ENCODE measurements around the gene MXRA7.

Gene MXRA7

GRCh38 chr17:76681222-76682137, 29.3 kb downstream of the MXRA7 start:
- in situ Hi-C loops (cut with MboI; ENCODE audit: low sequenced_read_pairs): no loop called here

DNA sequence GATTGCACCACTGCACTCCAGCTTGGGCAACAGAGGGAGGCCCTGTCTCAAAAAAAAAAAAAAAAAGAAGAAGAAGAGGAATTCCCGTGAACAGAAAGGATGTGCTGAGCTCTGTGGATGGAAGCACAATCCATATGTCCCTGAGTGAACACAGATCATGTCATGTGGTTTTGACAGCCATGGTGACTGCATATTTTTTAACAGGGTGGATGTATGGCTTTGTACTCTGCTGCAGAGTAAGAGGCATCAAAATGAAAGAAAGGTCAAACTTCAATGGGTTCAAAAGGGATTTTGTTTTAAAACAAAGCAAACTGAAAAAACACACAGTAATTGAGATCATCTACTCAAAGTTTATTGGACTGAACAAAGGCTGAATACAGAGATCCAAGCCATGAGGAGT, 31.5 kb downstream of the MXRA7 start:
- in situ Hi-C loops (cut with MboI; ENCODE audit: low sequenced_read_pairs): no loop called here

- in situ Hi-C loops (cut with MboI; ENCODE audit: low sequenced_read_pairs): no loop called here
These were observed 32.4 kb downstream of the MXRA7 start for GRCh38 chr17:76678330-76678729.

- in situ Hi-C loops (cut with MboI; ENCODE audit: low sequenced_read_pairs): no loop called here
These were observed 33.4 kb downstream of the MXRA7 start for GRCh38 chr17:76677406-76677805.

DNA sequence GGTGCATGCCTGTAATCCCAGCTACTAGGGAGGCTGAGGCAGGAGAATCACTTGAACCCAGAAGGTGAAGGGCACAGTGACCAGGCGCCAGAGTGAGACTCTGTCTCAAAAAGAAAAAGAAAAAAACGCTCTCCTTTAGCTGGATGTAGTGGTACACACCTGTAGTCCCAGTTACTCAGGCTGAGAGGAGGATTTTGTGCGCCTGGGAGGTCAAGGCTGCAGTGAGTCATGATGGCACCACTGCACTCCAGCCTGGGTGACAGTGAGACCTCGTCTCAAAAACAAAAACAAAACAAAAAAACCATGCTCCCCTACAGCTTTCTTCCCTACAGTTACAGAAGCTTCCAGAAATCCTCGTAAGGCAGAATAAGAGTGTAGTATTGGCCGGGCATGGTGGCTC, 34.1 kb downstream of the MXRA7 start:
- in situ Hi-C loops (cut with MboI; ENCODE audit: low sequenced_read_pairs): no loop called here

DNA sequence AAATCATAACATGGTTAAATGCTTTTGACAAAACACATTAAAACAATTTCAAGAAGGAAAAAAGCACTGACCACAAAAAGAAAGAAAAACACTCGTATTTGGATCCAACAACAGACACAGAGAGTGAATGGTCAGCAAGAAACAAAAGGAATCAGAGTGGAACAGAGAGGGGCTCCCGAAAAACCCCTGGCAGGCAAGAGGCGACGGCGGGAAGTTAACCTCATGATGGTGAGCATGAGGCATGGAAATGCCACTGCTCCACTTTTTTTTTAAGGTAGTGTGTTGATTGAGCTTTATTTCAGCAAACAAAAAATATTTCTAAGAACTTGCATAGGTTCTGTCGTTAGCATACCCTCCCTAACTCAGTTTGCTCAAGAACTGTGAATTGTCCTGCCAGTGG, 35.1 kb downstream of the MXRA7 start:
- in situ Hi-C loops (cut with MboI; ENCODE audit: low sequenced_read_pairs): no loop called here

GRCh38 chr17:76674600-76674999, 36.2 kb downstream of the MXRA7 start:
- in situ Hi-C loops (cut with MboI; ENCODE audit: low sequenced_read_pairs): no loop called here

GRCh38 chr17:76673729-76674128, 37.0 kb downstream of the MXRA7 start:
- in situ Hi-C loops (cut with MboI; ENCODE audit: low sequenced_read_pairs): no loop called here

DNA sequence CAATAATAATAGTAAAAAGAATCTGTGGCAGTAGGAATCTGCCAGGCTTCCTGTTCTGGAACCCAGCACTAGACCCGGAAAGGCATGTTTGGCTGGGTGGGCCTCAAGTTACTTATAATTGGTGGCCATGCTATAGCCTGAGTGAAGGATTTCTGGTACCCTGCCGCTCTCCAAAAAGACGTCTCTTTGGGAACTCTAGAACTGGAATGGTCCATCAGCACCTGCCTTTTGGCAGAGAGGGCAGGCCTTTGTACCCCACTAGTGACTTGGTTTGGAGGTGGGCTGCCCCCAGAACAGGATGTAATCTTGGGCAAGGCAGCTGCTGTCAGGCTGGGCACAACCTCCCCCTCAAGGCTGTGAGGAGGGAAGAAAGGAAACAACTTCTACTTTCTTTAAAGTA, 37.9 kb downstream of the MXRA7 start:
- in situ Hi-C loops (cut with MboI; ENCODE audit: low sequenced_read_pairs): no loop called here

GRCh38 chr17:76672270-76672851, 38.4 kb downstream of the MXRA7 start:
- in situ Hi-C loops (cut with MboI; ENCODE audit: low sequenced_read_pairs): no loop called here

- in situ Hi-C loops (cut with MboI; ENCODE audit: low sequenced_read_pairs): no loop called here
These were observed 38.9 kb downstream of the MXRA7 start for GRCh38 chr17:76671912-76672262.

DNA sequence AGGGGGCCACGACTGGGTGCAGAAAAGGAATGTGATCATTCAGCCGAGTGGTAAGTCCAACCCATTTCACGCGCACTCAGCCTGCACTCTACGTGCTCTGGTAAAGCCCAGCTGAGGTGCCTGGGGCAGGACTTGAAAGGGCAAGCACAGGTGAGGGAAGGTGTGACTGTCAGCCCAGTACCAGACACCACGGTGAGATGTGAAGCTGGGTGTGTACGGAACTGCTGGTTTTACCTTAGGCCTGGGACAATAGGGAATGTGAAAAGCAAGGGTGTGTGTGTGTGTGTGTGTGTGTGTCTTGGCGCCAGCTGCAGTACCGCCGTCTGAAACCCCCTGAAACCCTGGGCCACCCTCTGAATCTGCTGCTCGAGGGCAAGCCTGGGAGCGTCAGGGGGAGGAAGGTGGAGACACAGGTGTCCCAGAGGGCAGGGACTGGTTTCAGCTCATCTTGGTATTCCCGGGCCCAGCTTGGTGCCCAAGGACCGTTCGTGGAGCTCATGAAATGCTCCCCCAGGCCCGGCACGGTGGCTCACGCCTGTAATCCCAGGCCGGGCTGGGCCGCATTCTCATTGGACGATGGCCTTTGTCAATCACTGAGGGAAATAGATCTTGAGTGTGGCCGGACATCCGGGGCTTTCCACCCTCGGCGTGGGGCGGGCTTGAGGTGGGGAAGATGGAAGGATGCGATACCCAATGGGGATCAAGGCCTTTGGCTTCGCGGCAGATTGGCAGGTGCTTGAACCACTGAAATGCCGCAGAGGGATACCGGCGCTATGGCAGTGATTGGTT, 39.4 kb downstream of the MXRA7 start:
- in situ Hi-C loops (cut with MboI; ENCODE audit: low sequenced_read_pairs): no loop called here

GRCh38 chr17:76670718-76671122, 40.0 kb downstream of the MXRA7 start:
- in situ Hi-C loops (cut with MboI; ENCODE audit: low sequenced_read_pairs): no loop called here

GRCh38 chr17:76670020-76670717, 40.6 kb downstream of the MXRA7 start:
- in situ Hi-C loops (cut with MboI; ENCODE audit: low sequenced_read_pairs): no loop called here

DNA sequence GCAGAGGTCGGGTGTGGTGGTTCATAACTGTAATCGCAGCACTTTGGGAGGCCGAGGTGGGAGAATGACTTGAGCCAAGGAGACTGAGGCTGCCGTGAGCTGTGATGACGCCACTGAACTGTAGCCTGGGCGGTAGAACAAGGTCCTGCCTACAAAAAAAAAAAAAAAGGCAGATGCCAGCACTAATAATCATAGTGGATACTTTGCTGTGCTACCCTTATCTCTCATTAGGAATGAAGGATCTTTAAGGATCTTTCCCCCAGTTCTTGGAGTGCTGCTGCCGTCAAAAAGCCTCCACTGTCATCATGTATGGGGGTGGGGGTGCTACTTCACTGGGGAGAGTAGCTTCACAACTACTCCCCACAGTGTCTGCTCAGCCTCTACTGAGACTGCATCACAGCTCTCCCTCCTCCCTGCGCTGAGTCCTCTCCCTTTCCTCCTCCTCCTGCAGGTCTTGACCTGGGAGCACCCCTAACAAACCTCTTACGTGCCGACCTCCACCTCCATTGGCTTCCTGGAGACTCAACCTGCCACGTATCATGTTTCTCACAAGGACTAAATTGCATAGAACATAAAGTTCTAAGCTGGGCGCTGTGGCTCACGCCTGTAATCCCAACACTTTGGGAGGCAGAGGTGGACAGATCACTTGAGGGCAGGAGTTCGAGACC, 42.8 kb downstream of the MXRA7 start:
- in situ Hi-C loops (cut with MboI; ENCODE audit: low sequenced_read_pairs): no loop called here

- in situ Hi-C loops (cut with MboI; ENCODE audit: low sequenced_read_pairs): no loop called here
These were observed 43.3 kb downstream of the MXRA7 start for GRCh38 chr17:76667491-76667755.

GRCh38 chr17:76660656-76661042, 50.1 kb downstream of the MXRA7 start:
- in situ Hi-C loops (cut with MboI; ENCODE audit: low sequenced_read_pairs): no loop called here

- in situ Hi-C loops (cut with MboI; ENCODE audit: low sequenced_read_pairs): no loop called here
These were observed 50.7 kb downstream of the MXRA7 start for GRCh38 chr17:76659928-76660655.

GRCh38 chr17:76658242-76658662, 52.5 kb downstream of the MXRA7 start:
- in situ Hi-C loops (cut with MboI; ENCODE audit: low sequenced_read_pairs): no loop called here
